HG02759 (cell line): ENCODE measurements around the gene ZNF774.
"Not testable (repeated sequence)": the region's sequence is repeated elsewhere in the genome, so short reads cannot be mapped to it uniquely, and the experiment has no call there.

Source experiments
- ATAC-seq: cut with Tn5 transposase; IDR thresholded peaks from one replicate; pipeline ENCODE4 v1.9.1; 2021; ENCODE audit warnings: mild to moderate bottlenecking, moderate library complexity; ENCODE audit not compliant: unreplicated experiment

The ZNF774 gene

DNA sequence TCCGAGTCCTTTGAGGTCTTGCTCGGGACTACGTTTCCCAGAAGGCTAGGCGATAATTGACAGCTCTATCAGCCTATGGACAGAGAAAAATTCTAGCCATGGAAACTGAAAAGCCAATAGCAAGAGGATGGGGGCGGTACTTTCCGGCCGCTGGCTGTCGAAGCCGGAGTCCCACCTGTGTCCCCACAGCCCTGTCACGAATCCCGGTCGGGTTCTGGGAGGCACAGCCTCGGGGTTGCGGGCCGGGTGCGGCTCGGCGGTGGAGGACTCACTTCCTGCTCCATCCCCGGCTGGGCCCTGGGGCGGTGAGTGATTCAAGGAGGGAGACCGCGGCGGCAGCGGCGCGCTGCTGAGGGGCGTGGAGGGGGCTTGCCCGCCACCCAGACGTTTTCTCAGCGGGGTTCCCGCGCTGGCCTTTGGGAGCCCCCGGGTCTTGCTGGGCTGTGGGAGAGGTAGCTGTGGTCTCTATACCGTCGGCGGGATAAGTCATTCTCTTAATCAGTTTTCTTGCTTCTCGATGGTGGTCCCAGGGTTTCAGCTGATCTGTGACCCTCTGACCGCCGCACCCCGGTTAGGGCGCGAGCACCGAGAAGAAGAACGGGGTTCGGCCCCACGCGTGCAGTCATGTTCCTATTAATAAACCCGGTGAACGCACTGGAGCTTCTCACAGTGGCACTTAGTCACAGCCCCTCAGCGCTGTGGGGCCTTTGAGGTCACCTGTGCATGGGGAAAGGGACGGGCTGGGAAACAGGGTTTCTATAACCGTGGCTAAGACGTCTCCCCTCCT lies at the start of gene ZNF774:
Gene ZNF774 (plus strand): TSS at position 178 of the 787 bp plus-strand sequence. CDS start 2,377 bp downstream, outside the sequence.
- ATAC-seq: peak; percentile 99

GRCh38 chr15:90305355-90305754 lies 46.7 kb upstream of the ZNF774 start:
- not testable (repeated sequence) for ATAC-seq

DNA sequence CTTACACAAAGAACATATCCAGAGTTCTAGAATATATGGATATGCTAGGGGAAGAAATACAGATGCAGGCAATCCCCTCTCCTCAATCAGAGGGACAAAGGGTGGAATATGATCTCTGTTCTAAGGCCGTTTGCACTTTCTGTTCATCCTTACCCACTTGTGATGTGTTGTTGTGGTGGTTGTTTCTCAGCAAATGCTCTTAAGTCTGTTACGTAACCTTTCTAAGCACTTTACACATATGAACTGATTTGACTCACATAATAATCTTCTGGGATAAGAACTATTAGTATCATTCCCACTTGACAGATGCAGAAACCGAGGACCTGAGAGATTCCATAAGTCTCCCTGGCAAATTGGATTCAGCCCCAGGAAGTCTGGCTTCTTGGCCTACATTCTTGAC lies 46.2 kb upstream of the ZNF774 start:
- no peak for ATAC-seq

GRCh38 chr15:90306560-90306959 lies 45.5 kb upstream of the ZNF774 start:
- peak; percentile 72 for ATAC-seq

DNA sequence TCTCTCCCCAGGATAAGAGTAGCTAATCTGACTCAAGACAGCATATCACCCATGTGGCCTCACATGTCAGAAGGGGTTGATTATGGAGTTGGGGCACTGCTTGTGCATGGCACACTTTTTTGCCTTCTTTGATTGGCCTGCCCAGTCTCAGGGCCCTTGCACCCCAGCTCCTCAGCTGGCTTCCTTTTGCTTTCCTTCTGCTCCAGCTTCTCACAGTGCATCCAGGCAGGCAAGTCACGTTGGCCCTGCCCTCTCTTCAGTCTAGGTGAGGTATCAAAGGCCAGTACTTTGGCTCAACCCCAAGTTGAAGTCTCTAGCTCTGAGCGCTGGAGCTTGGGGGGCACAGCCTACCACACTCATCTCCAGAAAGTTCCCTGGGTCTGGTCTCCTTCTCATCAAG lies 44.4 kb upstream of the ZNF774 start:
- ATAC-seq: no peak

- ATAC-seq: no peak
These were observed 43.1 kb upstream of the ZNF774 start for GRCh38 chr15:90309020-90309419.

DNA sequence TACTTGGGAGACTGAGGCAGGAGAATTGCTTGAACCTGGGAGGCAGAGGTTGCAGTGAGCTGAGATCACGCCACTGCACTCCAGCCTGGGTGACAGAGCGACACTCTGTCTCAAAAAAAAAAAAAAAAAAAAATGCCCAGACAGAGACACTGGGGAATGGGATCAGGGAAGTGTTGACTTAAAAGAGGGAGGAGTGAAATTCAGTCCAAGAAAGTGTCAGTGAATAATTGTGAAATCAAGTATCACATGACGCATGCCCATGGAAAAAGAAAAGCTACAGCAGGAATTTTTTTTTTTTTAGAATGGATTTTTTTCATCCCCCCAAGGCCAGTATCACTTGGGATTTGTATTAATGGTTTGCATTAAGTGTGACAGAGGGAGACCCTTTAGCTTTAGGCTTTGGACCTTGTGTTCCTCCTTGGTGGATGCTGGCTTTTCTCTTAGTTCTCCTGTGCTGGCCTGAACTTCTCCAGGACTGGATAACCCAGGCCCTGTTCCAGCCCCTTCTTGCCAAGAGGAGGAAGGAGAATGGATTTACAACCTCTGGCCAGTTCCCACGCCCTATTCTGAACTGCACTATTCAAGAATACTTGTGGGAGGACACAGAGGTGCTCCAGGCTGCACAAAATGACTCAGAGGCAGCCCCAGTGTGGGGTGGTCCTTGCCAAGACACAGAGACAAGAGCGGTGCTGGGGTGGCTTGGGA lies 36.7 kb upstream of the ZNF774 start:
- ATAC-seq: no peak

- ATAC-seq: no peak
These were observed 35.9 kb upstream of the ZNF774 start for GRCh38 chr15:90316139-90316538.

GRCh38 chr15:90318591-90318990 lies 33.5 kb upstream of the ZNF774 start:
- no peak for ATAC-seq

DNA sequence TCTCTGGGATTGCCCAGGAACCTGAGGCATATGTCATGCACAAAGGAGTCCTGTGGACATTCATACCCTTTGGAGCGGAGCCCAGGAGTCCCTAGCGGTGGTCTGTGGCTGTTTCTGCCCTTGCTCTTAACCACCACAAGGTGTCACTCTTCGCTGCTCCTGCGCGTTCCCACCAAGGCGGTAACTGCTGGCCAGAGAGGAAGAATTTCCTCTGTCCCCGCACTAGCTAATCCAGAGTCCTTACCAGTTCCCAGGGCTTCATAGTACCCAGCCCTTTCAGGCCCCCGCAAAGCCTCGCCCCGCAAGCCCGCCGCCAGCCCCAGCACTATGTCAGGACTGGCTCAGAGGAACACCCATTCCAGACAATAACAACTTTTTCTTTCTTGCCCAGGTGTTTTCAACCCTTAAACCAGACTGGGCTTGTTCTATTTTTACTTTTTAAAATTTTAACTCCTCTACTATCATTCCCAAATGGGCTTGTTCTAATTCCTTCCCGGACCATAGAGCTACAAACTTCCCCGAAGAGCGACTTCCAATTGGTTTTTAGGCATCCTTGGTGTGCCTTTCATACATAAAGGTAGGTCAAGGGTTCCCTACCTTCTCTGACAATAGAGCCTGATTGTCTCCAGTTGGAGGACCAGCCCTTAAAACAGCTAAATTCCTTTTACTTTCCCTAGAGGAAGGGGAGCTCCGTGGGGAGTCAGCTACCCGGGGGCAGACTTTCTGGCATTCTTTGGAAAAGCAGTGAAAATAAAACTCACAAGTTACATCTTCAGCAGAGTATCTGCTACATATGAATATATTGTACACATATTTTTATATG lies 31.8 kb upstream of the ZNF774 start:
- ATAC-seq: no peak

GRCh38 chr15:90320885-90321278 lies 31.2 kb upstream of the ZNF774 start:
- no peak for ATAC-seq

GRCh38 chr15:90322538-90322937 lies 29.5 kb upstream of the ZNF774 start:
- no peak for ATAC-seq

DNA sequence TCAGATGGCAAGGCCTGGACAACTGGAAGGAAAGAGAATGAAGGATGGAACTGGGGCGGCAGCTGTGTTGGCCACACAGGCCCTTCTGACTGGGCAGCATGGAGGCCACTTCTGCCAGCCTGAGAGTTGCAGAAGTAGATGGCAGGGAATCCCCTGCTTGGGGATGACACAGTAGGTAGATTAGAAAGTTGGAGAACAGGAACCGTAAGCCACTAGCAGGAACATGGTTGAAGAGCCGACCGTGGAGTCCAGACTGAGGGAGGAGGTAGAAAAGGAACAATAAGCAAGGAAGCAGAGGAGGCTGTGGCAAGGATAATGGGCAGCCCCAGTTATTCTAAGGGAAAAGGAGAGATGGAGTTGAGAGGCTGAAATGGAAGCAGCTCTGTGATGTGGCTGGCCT lies 26.4 kb upstream of the ZNF774 start:
- ATAC-seq: no peak

DNA sequence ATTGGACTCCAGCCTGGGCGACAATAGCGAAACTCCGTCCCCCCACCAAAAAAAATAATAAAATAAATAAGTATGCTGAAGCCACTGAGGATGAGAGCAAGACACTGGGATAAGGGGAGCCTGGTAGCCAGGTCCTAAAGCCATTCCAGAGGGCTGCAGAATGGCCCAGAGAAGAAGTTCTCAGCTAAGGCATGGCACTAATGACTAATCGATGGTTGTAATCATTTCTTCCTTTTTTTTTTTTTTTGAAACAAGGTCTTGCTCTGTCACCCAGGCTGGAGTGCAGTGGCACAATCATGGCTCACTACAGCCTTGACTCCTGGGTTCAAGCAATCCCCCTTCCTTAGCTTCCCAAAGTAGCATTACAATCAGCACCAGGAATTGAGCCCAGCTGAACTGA lies 25.6 kb upstream of the ZNF774 start:
- no peak for ATAC-seq

DNA sequence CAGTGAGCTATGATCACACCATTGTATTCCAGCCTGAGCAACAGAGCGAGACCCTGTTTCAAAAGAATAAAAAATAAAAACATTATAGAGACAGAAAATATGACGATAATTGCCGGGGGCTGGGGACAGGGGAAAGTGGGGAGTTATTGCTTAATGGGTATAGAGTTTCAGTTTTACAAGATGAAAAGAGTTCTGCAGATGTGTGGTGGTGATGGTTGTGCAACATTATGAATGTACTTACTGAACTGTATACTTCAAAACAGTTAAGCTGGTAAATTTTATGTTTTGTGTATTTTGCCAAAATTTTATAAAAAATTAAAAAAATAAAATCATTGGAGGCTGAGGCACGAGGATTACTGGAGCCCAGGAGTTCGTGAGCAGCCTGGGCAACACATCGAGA lies 24.8 kb upstream of the ZNF774 start:
- no peak for ATAC-seq

DNA sequence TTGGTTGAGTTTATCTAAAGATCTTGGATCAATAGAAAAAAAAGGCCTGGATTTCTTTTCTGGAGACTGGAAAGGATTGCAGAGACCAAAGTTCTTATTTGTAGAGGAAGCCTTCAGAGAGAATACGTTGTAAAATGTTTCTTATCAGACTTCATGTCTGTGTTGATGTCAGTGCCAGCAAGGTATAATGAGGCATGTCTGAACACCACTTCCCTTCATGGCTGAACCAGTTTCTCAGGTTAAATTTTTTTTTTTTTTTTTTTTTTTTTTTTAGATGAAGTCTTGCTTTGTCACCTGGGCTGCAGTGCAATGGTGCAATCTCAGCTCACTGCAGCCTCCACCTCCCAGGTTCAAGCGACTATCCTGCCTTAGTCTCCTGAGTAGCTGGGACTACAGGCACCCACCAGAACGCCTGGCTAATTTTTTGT lies 17.8 kb upstream of the ZNF774 start:
- ATAC-seq: no peak

DNA sequence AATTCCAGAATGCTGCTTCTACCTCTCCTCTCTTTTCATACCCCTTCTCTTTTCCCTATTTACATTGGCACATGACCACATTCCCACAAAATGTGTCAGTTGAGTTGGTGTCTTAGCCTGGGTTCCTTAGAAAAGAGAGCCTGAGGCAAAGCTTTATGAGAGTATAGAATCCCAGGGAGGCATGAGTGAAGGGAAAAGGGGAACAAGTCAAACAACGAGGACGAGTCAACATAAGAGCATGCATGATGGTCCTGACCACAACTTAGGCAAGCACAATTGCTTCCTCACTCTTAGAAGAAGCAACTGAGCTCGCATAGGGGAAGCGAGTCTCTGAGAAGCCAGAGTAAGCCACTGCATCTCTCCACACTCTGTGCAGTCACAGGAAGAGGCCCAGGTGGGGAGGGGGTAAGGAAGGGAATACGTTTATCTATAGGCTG lies 15.4 kb upstream of the ZNF774 start:
- ATAC-seq: no peak

GRCh38 chr15:90337256-90337655 lies 14.8 kb upstream of the ZNF774 start:
- no peak for ATAC-seq

- ATAC-seq: no peak
These were observed 13.6 kb upstream of the ZNF774 start for GRCh38 chr15:90338532-90338931.

DNA sequence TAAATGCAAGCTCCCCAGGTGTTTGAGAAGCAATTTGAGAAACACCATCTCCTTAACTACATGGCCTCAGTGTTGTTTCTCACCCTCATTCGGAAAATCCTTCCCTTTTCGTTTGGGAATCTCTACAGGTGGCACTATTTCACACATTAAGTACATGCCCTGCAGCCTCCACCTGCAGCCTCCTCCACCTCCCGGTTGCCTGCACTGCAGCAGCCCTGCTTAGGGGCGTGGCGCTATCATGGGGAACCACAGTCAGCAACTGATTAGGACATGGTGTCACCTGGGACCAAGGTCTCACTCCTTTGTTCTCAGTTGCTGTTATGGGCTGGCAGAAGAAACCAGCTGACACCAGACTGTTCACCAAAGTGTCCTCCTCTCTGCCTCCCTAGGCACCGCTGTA lies 11.7 kb upstream of the ZNF774 start:
- ATAC-seq: no peak

- ATAC-seq: no peak
These were observed 8.7 kb upstream of the ZNF774 start for GRCh38 chr15:90343302-90343790.
